HG03432 (cell line): ENCODE measurements around the gene FTH1.

Experiments used
- ATAC-seq: cut with Tn5 transposase; IDR thresholded peaks from one replicate; pipeline ENCODE4 v1.9.1; 2021; ENCODE audit warnings: mild to moderate bottlenecking, moderate library complexity; ENCODE audit not compliant: unreplicated experiment

The FTH1 gene

GRCh38 chr11:61917334-61918109, 49.9 kb downstream of the FTH1 start, which contains the start of gene RAB3IL1:
Gene RAB3IL1 (minus strand): TSS chr11:61917566. CDS start chr11:61917367, 199 bp downstream.
- no peak for ATAC-seq

- ATAC-seq: no peak
Observed at GRCh38 chr11:61916737-61917333, 50.6 kb downstream of the FTH1 start.

GRCh38 chr11:61914471-61915171, 52.8 kb downstream of the FTH1 start:
- no peak for ATAC-seq
